ENCODE results near the gene TGM5. TPM values are rescaled to one million over a fixed set of nuclear protein-coding genes. Genes with fewer than 3 reads are reported as not detected.

Gene TGM5
- total and polyA plus RNA-seq, 2 donors (not counting 1 experiment from before 2014, with no cell fraction given) = 0.42 TPM; not detected in 1

DNA sequence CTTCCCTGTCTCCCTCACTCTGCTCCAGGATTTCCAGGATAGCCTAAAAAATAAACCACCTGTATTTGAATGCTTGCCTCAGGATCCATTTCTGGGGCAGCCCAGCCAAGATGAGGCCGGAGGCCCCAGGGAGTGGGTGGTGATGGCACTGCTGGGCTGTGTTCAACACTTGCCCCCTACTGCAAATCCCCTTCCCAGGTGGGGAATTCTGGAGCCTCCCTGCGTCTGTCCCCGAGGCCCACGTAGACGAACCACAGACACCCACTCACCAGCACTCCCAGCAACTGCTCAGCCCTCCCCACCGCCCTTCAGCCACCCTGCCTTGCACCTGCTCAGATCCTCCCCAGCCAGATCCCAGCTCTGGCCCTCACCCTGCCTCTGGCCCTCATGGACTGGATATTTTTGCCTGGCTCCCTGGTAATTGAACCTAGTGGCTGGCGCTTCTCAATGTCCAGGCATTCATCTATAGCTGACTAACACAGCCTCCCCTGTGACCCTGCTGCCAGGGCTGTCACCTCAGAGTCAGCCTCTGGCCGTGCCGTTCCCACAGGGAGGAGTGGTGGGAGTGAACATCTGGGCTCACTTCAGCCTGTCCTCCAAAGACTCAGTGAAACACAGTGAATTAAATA, 28.8 kb downstream of the TGM5 start:
- H3K36me3 ChIP-seq (replicated peaks in 1 of 2; ENCODE audit: control extremely low read depth in 1 of 2, control insufficient read depth in 1 of 2, extremely low read depth in 1 of 2, insufficient read depth in 2 of 2, low read length in 1 of 2) = no peaks in the 10 kb centered on the region
- WGBS (ENCODE audit: insufficient coverage) = 89% methylated on average over 5 of the region's 9 CpGs
- no peak overlapping the region for H3K4me2 ChIP-seq (replicated peaks; ENCODE audit: low read depth, low read length, poor library complexity, severe bottlenecking)
- CTCF ChIA-PET = interaction anchor here (0.5 to 3.8 kb wide), 3 partner anchors 9 to 23 kb away, joined by 3 to 19 read pairs (median 3); no protein-coding TSS in a partner anchor
- peaks cover 0 to 5% of the 10 kb centered on the region in 2 donors for H3K4me1 ChIP-seq (ENCODE audit: control insufficient read depth in 2 of 2, insufficient read depth in 2 of 2, low read length in 2 of 2)
- no peak overlapping the region for H3K9ac ChIP-seq (ENCODE audit: low read length)
- H3K79me2 ChIP-seq (ENCODE audit: control insufficient read depth, insufficient read depth, low read length) = no peaks in the 10 kb centered on the region
- POLR2A ChIA-PET = no interaction called here
- Mint-ChIP-seq H3K4me1 (peaks cover 5% of the 10 kb centered on the region), H3K27ac (no peak overlapping the region), H3K27me3 (peaks cover 22% of the 10 kb centered on the region), H3K4me3 (no peak overlapping the region), H3K9me3 (ENCODE audit: insufficient read depth) (no peaks in the 10 kb centered on the region)
- H3K4me3 ChIP-seq (ENCODE audit: control extremely low read depth in 1 of 5, extremely low read depth in 1 of 5, insufficient read depth in 1 of 5, low read depth in 2 of 5, low read length in 4 of 5) = no peak overlapping the region
- H3K27ac ChIP-seq (ENCODE audit: low read length in 2 of 2) = no peak overlapping the region
- TF ChIP-seq EZH2 (IDR thresholded peaks at IDR 0.05; ENCODE audit: borderline replicate concordance, insufficient read depth, low read depth, low read length, poor library complexity, severe bottlenecking) (no peak), CTCF (IDR thresholded peaks at IDR 0.05) (no peak)
- H3K27me3 ChIP-seq (replicated peaks in 1 of 4; ENCODE audit: control extremely low read depth in 1 of 4, control insufficient read depth in 3 of 4, insufficient read depth in 4 of 4, low read length in 3 of 4) = peaks cover 0 to 11% (median 3%) of the 10 kb centered on the region in 4 experiments
- H2AFZ ChIP-seq (ENCODE audit: insufficient read depth, low read depth, low read length, poor library complexity, severe bottlenecking) = no peak overlapping the region
- no peak for ATAC-seq (ENCODE audit: low read depth)
- no peaks in the 10 kb centered on the region for H4K20me1 ChIP-seq (ENCODE audit: control insufficient read depth, insufficient read depth, low read length, poor library complexity, severe bottlenecking)
- intact Hi-C loops (cut with micrococcal nuclease) = no loop called here
- no peaks in the 10 kb centered on the region for H3K9me3 ChIP-seq (ENCODE audit: control extremely low read depth in 1 of 3, control insufficient read depth in 2 of 3, insufficient read depth in 1 of 3, low read length in 2 of 3)
- no peak for DNase-seq

GRCh38 chr15:43235536-43235935, 31.2 kb downstream of the TGM5 start:
- DNase-seq = no peak
- H3K79me2 ChIP-seq (ENCODE audit: control insufficient read depth, insufficient read depth, low read length) = no peaks in the 10 kb centered on the region
- no peak overlapping the region for H3K27ac Mint-ChIP-seq
- TF ChIP-seq EZH2 (IDR thresholded peaks at IDR 0.05; ENCODE audit: borderline replicate concordance, insufficient read depth, low read depth, low read length, poor library complexity, severe bottlenecking) (no peak), CTCF (IDR thresholded peaks at IDR 0.05) (no peak)
- no peak overlapping the region for H2AFZ ChIP-seq (ENCODE audit: insufficient read depth, low read depth, low read length, poor library complexity, severe bottlenecking)
- ATAC-seq (ENCODE audit: low read depth) = no peak
- no peaks in the 10 kb centered on the region for H4K20me1 ChIP-seq (ENCODE audit: control insufficient read depth, insufficient read depth, low read length, poor library complexity, severe bottlenecking)
- no peaks in the 10 kb centered on the region for H3K36me3 ChIP-seq (replicated peaks in 1 of 2; ENCODE audit: control extremely low read depth in 1 of 2, control insufficient read depth in 1 of 2, extremely low read depth in 1 of 2, insufficient read depth in 2 of 2, low read length in 1 of 2)
- no peak overlapping the region for H3K9ac ChIP-seq (ENCODE audit: low read length)
- peaks cover 0 to 7% (median 3%) of the 10 kb centered on the region in 4 experiments for H3K27me3 ChIP-seq (replicated peaks in 1 of 4; ENCODE audit: control extremely low read depth in 1 of 4, control insufficient read depth in 3 of 4, insufficient read depth in 4 of 4, low read length in 3 of 4)
- no peaks in the 10 kb centered on the region for H3K9me3 ChIP-seq (ENCODE audit: control extremely low read depth in 1 of 3, control insufficient read depth in 2 of 3, insufficient read depth in 1 of 3, low read length in 2 of 3)
- H3K4me3 ChIP-seq (ENCODE audit: control extremely low read depth in 1 of 5, extremely low read depth in 1 of 5, insufficient read depth in 1 of 5, low read depth in 2 of 5, low read length in 4 of 5) = no peak overlapping the region
- H3K4me1 ChIP-seq (ENCODE audit: control insufficient read depth in 2 of 2, insufficient read depth in 2 of 2, low read length in 2 of 2) = peaks cover 0 to 5% of the 10 kb centered on the region in 2 donors
- 97% methylated on average over 6 of the region's 6 CpGs for WGBS (ENCODE audit: insufficient coverage)
- ChIA-PET POLR2A (no interaction called here), CTCF (interaction anchor here (1.3 to 3.8 kb wide), 2 partner anchors 9 to 50 kb away, joined by 5 to 19 read pairs; no protein-coding TSS in a partner anchor)
- no peak overlapping the region for H3K4me2 ChIP-seq (replicated peaks; ENCODE audit: low read depth, low read length, poor library complexity, severe bottlenecking)
- peaks cover 5% of the 10 kb centered on the region for H3K4me1 Mint-ChIP-seq
- H3K27ac ChIP-seq (ENCODE audit: low read length in 2 of 2) = no peak overlapping the region
- intact Hi-C loops (cut with micrococcal nuclease) = no loop called here
- H3K9me3 Mint-ChIP-seq (ENCODE audit: insufficient read depth) = no peaks in the 10 kb centered on the region
- H3K27me3 Mint-ChIP-seq = peaks cover 22% of the 10 kb centered on the region
- no peak overlapping the region for H3K4me3 Mint-ChIP-seq
